Lower lobe of right lung (tissue), 2 donors: ENCODE data around the gene FADS2. TPM values are rescaled to one million over a fixed set of nuclear protein-coding genes. Genes with fewer than 3 reads are reported as not detected.

ENCODE experiments used
- ATAC-seq, 2 donors: fragments of 200-7000 bp; cut with Tn5 transposase; one replicate each; pipeline ENCODE4 v1.9.1; 2020 to 2022; ENCODE audit warnings: mild to moderate bottlenecking in 2 of 2, moderate library complexity in 2 of 2
- DNase-seq: peaks from one replicate; pipeline ENCODE4 v3.0.0-alpha.2; 2020
- H3K27ac ChIP-seq: fragments of 200-600 bp; one replicate; pipeline ENCODE4 v1.8.0; 2022
- H3K27me3 ChIP-seq: fragments of 200-600 bp; one replicate; pipeline ENCODE4 v1.8.0; 2022; ENCODE audit warnings: low read depth
- H3K36me3 ChIP-seq: fragments of 200-600 bp; one replicate; pipeline ENCODE4 v1.8.0; 2022; ENCODE audit warnings: mild to moderate bottlenecking
- H3K4me1 ChIP-seq: fragments of 200-600 bp; one replicate; pipeline ENCODE4 v1.8.0; 2022
- H3K4me3 ChIP-seq: fragments of 200-600 bp; one replicate; pipeline ENCODE4 v1.8.0; 2022; ENCODE audit warnings: mild to moderate bottlenecking
- H3K9me3 ChIP-seq: fragments of 200-600 bp; one replicate; pipeline ENCODE4 v1.8.0; 2022
- CTCF ChIP-seq: fragments of 200-600 bp; IDR thresholded peaks from one replicate; pipeline ENCODE4 v1.8.0; 2022; ENCODE audit warnings: antibody characterized with exemption, mild to moderate bottlenecking
- intact Hi-C: fragments of 100-400 bp; cut with DNase I; formaldehyde crosslinking; loops from one replicate; pipeline ENCODE4 v1.11.0; 2022
- total RNA-seq: library from RNA; stranded (reverse); fragmentation: NEBNext Ultra II Directional; extraction: Animal tissue kit (Norgen Biotek cat#: 25700); gene quantifications from one replicate; pipeline ENCODE4 v1.2.1, GENCODE V29; 2021
- donor health status: DM: no; HTN: yes; CAD: no; lungs with severe emphysema.

The FADS2 gene
- total RNA-seq, 1 donor from 2014 or later, result 82.0 TPM

GRCh38 chr11:61814247-61814957, 13.7 kb upstream of the FADS2 start:
- intact Hi-C loops, result no loop called here
- Histone ChIP-seq H3K36me3 (peaks cover 36% of the 10 kb centered on the region), H3K4me3 (peak overlapping the region; percentile 82), H3K9me3 (no peaks in the 10 kb centered on the region), H3K27me3 (no peaks in the 10 kb centered on the region), H3K4me1 (peaks cover 12% of the 10 kb centered on the region), H3K27ac (peak overlapping the region; percentile 99)
- DNase-seq (no peak), ATAC-seq (no peak)
- TF ChIP-seq CTCF, result no peak

- ATAC-seq, result peak; percentile 95 to 96
- intact Hi-C loops, result no loop called here
- H3K4me3 ChIP-seq, result peak overlapping the region; percentile 82
These were observed 12.9 kb upstream of the FADS2 start for GRCh38 chr11:61814958-61815789.

GRCh38 chr11:61815790-61816735, 12.0 kb upstream of the FADS2 start:
- Histone ChIP-seq H3K4me3 (peak overlapping the region; percentile 82), H3K27me3 (no peaks in the 10 kb centered on the region), H3K36me3 (peaks cover 20% of the 10 kb centered on the region), H3K9me3 (no peaks in the 10 kb centered on the region), H3K27ac (peak overlapping the region; percentile 99), H3K4me1 (peaks cover 12% of the 10 kb centered on the region)
- intact Hi-C loops, result no loop called here
- no peak for TF ChIP-seq CTCF
- ATAC-seq, result peak; percentile 55 to 66
- peak; percentile 79 for DNase-seq

More at GRCh38 chr11:61814958-61815789, 12.9 kb upstream of the FADS2 start:
- no peaks in the 10 kb centered on the region for H3K27me3 ChIP-seq
- DNase-seq, result peak; percentile 98
- peaks cover 28% of the 10 kb centered on the region for H3K36me3 ChIP-seq
- H3K27ac ChIP-seq, result peak overlapping the region; percentile 99
- H3K9me3 ChIP-seq, result no peaks in the 10 kb centered on the region
- H3K4me1 ChIP-seq, result peaks cover 12% of the 10 kb centered on the region
- no peak for TF ChIP-seq CTCF

DNA sequence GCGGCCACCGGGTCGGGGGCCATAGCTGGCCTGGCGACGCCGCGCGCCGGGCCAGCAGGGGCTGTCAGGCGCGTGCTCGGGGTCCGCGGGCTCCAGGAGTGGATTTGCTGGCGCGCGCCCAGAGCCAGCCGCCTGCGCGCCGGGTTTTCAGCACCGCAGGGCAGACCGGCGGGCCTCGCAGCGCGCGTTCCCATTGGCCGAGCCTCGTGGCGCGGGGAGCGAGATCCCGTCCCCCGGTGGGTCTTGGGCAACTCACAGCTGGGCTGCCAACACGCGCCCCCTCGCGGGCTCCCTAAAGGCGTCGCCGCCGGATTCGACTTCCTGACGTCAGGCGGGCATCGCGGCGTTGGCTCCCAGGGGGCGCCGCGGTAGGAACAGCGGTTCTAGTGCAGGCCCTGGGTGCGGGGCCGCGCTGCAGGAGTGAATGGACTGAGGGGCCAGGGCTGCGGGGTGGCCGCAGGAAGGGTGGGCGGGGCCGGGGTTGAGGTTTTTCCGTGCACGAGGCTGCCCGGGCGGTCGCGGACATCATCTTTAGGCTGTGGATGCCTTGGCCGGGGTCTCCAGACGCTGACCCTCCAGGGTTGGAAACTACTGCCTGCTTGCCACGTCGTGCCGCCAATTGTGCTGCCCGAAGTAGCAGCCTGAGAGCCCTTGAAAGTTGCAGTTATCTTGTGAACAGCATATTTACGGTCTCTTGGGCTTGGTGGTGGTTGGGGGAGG, 11.2 kb upstream of the FADS2 start, which contains the start of gene FADS1:
Gene FADS1, minus strand, starts transcription at position 268 of the 720 bp plus-strand sequence. Its CDS starts 74 bp downstream, at position 194.
- DNase-seq, result peak; percentile 97
- Histone ChIP-seq H3K4me1 (peaks cover 12% of the 10 kb centered on the region), H3K27me3 (no peaks in the 10 kb centered on the region), H3K4me3 (peak within 1 kb of the TSS; percentile 82), H3K36me3 (peaks cover 11% of the 10 kb centered on the region), H3K9me3 (no peaks in the 10 kb centered on the region), H3K27ac (peak within 1 kb of the TSS; percentile 99)
- ATAC-seq, result peak; percentile 76 to 85
- peak; percentile 69 for TF ChIP-seq CTCF
- intact Hi-C loops, result no loop called here
